Measurements from ENCODE around the gene IL31.

The IL31 gene

GRCh38 chr12:122126713-122127597 is 47.1 kb downstream of the IL31 start:
- Mint-ChIP-seq H3K4me1 (ENCODE audit: low read depth in 2 of 2) (peaks cover 16 to 22% of the 10 kb centered on the region in 2 donors), H3K4me3 (no peak overlapping the region), H3K27me3 (no peaks in the 10 kb centered on the region), H3K9me3 (no peaks in the 10 kb centered on the region), H3K36me3 (ENCODE audit: insufficient read depth) (peaks cover 50% of the 10 kb centered on the region), H3K27ac (peak overlapping the region in 1 of 2 donors; percentile 62)
- DNase-seq (no peak), ATAC-seq (replicated peaks) (no peak)

- Mint-ChIP-seq H3K4me3 (no peak overlapping the region), H3K27me3 (no peaks in the 10 kb centered on the region), H3K4me1 (ENCODE audit: low read depth in 2 of 2) (peaks cover 20 to 27% of the 10 kb centered on the region in 2 donors), H3K9me3 (no peaks in the 10 kb centered on the region), H3K27ac (peak overlapping the region; percentile 62 to 83), H3K36me3 (ENCODE audit: insufficient read depth) (peaks cover 46% of the 10 kb centered on the region)
- ATAC-seq (replicated peaks) (no peak), DNase-seq (no peak)
Measured at GRCh38 chr12:122126342-122126635, 47.7 kb downstream of the IL31 start.

- H3K9me3 Mint-ChIP-seq = no peaks in the 10 kb centered on the region
- no peak for DNase-seq
- no peak for ATAC-seq (replicated peaks)
- no peak overlapping the region for H3K4me3 Mint-ChIP-seq
- H3K27me3 Mint-ChIP-seq = no peaks in the 10 kb centered on the region
- H3K4me1 Mint-ChIP-seq (ENCODE audit: low read depth in 2 of 2) = peaks cover 20 to 27% of the 10 kb centered on the region in 2 donors
- H3K27ac Mint-ChIP-seq = peak overlapping the region; percentile 62 to 83
- H3K36me3 Mint-ChIP-seq (ENCODE audit: insufficient read depth) = peaks cover 40% of the 10 kb centered on the region
Measured at GRCh38 chr12:122125452-122126341, 48.3 kb downstream of the IL31 start.

GRCh38 chr12:122124370-122124769 is 49.7 kb downstream of the IL31 start:
- Mint-ChIP-seq H3K4me3 (no peak overlapping the region), H3K27ac (no peak overlapping the region), H3K27me3 (no peaks in the 10 kb centered on the region), H3K4me1 (ENCODE audit: low read depth in 2 of 2) (peaks cover 22 to 32% of the 10 kb centered on the region in 2 donors), H3K9me3 (no peaks in the 10 kb centered on the region), H3K36me3 (ENCODE audit: insufficient read depth) (peaks cover 30% of the 10 kb centered on the region)
- DNase-seq = no peak
- no peak for ATAC-seq (replicated peaks)

GRCh38 chr12:122123761-122124145 is 50.3 kb downstream of the IL31 start:
- peaks cover 22 to 32% of the 10 kb centered on the region in 2 donors for H3K4me1 Mint-ChIP-seq (ENCODE audit: low read depth in 2 of 2)
- no peaks in the 10 kb centered on the region for H3K9me3 Mint-ChIP-seq
- ATAC-seq (replicated peaks) (no peak), DNase-seq (no peak)
- peaks cover 26% of the 10 kb centered on the region for H3K36me3 Mint-ChIP-seq (ENCODE audit: insufficient read depth)
- H3K27me3 Mint-ChIP-seq = no peaks in the 10 kb centered on the region
- H3K27ac Mint-ChIP-seq = peak overlapping the region in 1 of 2 donors; percentile 84
- no peak overlapping the region for H3K4me3 Mint-ChIP-seq

GRCh38 chr12:122123051-122123760 is 50.8 kb downstream of the IL31 start:
- Mint-ChIP-seq H3K4me3 (peak overlapping the region; percentile 24 to 34), H3K27me3 (no peaks in the 10 kb centered on the region), H3K36me3 (ENCODE audit: insufficient read depth) (peaks cover 22% of the 10 kb centered on the region), H3K9me3 (no peaks in the 10 kb centered on the region), H3K27ac (peak overlapping the region; percentile 44 to 84), H3K4me1 (ENCODE audit: low read depth in 2 of 2) (peaks cover 22 to 31% of the 10 kb centered on the region in 2 donors)
- DNase-seq = peak; percentile 72 to 78 (median 74)
- peak; percentile 65 for ATAC-seq (replicated peaks)

Measured in effector memory CD8-positive, alpha-beta T cell (primary cell).